Measurements from ENCODE around the gene NUDT16.

GRCh38 chr3:131349454-131349853 lies 32.1 kb upstream of the NUDT16 start:
- no peak for TF ChIP-seq CTCF (conservative IDR thresholded peaks at IDR 0.05 in 1 of 2, IDR thresholded peaks at IDR 0.05 in 1 of 2; ENCODE audit: extremely low read depth in 1 of 2, insufficient read depth in 1 of 2, low read depth in 1 of 2, low read length in 2 of 2)
- no peak for TF ChIP-seq EZH2 (IDR thresholded peaks at IDR 0.05; ENCODE audit: borderline replicate concordance, low read length)

Measured in mammary epithelial cell (primary cell).